Measurements from ENCODE around the gene SYDE1. TPM values are rescaled to one million over a fixed set of nuclear protein-coding genes. Genes with fewer than 3 reads are reported as not detected.
"Not testable (repeated sequence)": the region's sequence is repeated elsewhere in the genome, so short reads cannot be mapped to it uniquely, and the experiment has no call there.

SYDE1 gene
- total RNA-seq, 1 donor from 2014 or later = 13.1 TPM

DNA sequence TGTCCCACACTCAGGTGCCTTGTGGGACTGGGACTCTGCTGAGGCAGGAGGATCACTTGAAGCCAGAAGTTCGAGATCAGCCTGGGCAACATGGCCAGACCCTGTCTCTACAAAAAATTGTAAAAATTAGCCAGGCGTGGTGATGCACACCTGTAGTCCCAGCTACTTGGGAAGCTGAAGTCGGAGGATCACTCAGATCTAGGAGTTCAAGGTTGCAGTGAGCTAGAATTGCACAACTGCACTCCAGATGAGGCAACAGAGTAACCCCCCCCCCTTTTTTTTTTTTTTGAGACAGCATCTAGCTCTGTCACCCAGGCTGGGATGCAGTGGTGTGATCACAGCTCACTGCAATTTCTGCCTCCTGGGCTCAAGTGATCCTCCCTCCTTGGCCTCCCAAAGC, 11.0 kb upstream of the SYDE1 start:
- no peak for DNase-seq
- Histone ChIP-seq H3K4me3 (no peak overlapping the region), H3K36me3 (no peaks in the 10 kb centered on the region), H3K9me3 (replicated peaks) (no peaks in the 10 kb centered on the region), H3K27ac (replicated peaks) (no peak overlapping the region), H3K27me3 (ENCODE audit: low read depth) (no peaks in the 10 kb centered on the region), H3K4me1 (peaks cover 4% of the 10 kb centered on the region)
- TF ChIP-seq, protein P1, sequence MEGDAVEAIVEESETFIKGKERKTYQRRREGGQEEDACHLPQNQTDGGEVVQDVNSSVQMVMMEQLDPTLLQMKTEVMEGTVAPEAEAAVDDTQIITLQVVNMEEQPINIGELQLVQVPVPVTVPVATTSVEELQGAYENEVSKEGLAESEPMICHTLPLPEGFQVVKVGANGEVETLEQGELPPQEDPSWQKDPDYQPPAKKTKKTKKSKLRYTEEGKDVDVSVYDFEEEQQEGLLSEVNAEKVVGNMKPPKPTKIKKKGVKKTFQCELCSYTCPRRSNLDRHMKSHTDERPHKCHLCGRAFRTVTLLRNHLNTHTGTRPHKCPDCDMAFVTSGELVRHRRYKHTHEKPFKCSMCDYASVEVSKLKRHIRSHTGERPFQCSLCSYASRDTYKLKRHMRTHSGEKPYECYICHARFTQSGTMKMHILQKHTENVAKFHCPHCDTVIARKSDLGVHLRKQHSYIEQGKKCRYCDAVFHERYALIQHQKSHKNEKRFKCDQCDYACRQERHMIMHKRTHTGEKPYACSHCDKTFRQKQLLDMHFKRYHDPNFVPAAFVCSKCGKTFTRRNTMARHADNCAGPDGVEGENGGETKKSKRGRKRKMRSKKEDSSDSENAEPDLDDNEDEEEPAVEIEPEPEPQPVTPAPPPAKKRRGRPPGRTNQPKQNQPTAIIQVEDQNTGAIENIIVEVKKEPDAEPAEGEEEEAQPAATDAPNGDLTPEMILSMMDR (IDR thresholded peaks at IDR 0.05; ENCODE audit: borderline replicate concordance) = no peak
- intact Hi-C loops (cut with micrococcal nuclease) = loop anchor here (10.0 kb wide), 1 partner anchor 459 kb away; no protein-coding TSS in a partner anchor

DNA sequence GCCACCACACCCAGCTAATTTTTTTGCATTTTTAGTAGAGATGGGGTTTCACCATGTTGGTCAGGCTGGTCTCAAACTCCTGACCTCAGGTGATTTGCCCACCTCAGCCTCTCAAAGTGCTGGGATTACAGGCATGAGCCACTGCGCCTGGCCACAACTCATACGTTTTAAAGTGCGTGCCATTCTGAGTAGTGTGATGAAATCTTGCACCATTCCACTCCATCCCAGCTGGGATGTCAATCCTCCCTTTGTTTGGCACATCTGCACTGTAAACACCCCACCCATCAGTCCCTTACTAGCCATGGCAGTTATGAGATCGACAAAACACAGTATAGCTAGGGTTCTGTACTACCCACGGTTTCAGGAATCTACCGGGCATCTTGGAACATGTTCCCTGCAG, 9.2 kb upstream of the SYDE1 start:
- H3K9me3 ChIP-seq (replicated peaks); H3K27me3 ChIP-seq (ENCODE audit: low read depth); H3K4me1 ChIP-seq; H3K36me3 ChIP-seq; DNase-seq; H3K4me3 ChIP-seq; H3K27ac ChIP-seq (replicated peaks): not testable (repeated sequence)
- intact Hi-C loops (cut with micrococcal nuclease) = loop anchor here (10.0 kb wide), 1 partner anchor 457 kb away; no protein-coding TSS in a partner anchor

DNA sequence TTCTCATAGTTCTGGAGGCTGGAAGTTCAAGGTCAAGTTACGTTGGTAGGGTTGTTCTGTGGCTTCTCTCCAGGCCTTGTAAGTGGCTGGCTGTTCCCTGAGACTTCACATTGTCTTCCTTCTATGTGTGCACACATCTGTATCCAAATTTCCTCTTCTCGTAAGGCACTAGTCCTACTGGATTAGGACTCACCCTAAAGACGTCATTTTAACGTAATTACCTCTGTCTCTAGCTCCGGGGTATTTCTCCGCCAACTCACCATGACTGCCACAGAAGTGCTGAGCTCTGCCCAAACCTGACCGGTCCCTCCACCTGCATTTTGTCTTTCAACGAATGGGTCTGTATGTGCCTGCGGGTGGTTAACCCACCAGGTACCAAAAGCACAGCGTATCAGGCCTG, 8.7 kb upstream of the SYDE1 start:
- DNase-seq = no peak
- no peak overlapping the region for H3K4me3 ChIP-seq
- intact Hi-C loops (cut with micrococcal nuclease) = loop anchor here (10.0 kb wide), 1 partner anchor 456 kb away; no protein-coding TSS in a partner anchor
- no peaks in the 10 kb centered on the region for H3K4me1 ChIP-seq
- TF ChIP-seq, protein P1 (IDR thresholded peaks at IDR 0.05; ENCODE audit: borderline replicate concordance) = no peak
- H3K9me3 ChIP-seq (replicated peaks) = peaks cover 6% of the 10 kb centered on the region
- H3K27ac ChIP-seq (replicated peaks) = no peak overlapping the region
- H3K27me3 ChIP-seq (ENCODE audit: low read depth) = no peaks in the 10 kb centered on the region
- no peaks in the 10 kb centered on the region for H3K36me3 ChIP-seq

DNA sequence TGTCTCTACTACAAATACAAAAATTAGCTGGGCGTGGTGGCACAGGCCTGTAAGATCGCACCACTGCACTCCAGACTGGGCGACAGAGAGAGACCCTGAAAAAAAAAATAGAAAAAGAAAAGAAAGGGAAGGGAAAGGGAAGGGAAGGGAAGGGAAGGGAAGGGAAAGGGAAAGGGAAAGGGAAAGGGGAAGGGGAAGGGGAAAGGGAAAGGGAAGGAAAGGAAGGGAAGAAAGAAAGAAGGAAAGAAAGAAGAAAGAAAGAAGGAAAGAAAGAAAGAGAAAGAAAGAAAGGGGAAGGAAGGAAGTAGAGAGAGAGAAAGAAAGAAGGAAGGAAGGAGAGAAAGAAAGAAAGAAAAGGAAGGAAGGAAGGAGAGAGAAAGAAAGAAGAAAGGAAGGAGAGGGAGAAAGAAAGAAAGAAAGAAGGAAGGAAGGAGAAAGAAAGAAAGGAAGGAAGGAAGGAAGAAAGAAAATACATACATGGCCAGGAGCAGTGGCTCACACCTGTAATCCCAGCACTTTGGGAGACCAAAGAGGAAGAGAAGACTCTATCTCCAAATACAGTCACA, 8.1 kb upstream of the SYDE1 start:
- TF ChIP-seq, protein P1 (IDR thresholded peaks at IDR 0.05; ENCODE audit: borderline replicate concordance) = no peak
- no peaks in the 10 kb centered on the region for H3K27me3 ChIP-seq (ENCODE audit: low read depth)
- peaks cover 13% of the 10 kb centered on the region for H3K9me3 ChIP-seq (replicated peaks)
- no peaks in the 10 kb centered on the region for H3K36me3 ChIP-seq
- H3K4me1 ChIP-seq = no peaks in the 10 kb centered on the region
- no peak overlapping the region for H3K4me3 ChIP-seq
- no peak for DNase-seq
- H3K27ac ChIP-seq (replicated peaks) = no peak overlapping the region
- intact Hi-C loops (cut with micrococcal nuclease) = loop anchor here (10.0 kb wide), 1 partner anchor 456 kb away; no protein-coding TSS in a partner anchor

DNA sequence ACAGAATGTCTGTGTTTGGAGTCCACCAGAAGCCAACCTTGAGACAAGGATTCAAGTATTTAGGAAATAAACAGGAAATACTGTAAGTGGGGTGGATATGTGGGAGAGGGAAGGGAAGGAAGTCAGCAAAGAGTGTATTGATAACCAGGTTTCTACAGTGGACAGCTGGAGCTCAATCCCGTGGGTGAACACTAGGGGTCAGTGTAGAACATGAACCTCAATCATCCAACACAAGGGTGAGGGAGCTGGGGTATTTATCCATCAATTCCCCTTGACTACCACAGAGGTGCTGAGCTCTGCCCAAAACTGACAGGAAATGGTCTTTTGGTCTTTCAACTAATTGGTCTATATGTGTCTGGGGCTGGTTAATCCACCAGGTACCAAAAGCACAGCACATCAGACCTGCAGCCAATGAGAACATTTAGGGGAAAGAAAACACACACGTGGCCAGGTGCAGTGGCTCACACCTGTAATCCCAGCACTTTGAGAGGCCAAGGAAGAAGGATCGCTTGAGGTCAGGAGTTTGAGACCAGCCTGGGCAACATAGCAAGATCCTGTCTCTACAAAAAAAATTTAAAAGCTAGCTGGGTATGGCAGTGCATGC, 5.6 kb upstream of the SYDE1 start:
- TF ChIP-seq, protein P1 (IDR thresholded peaks at IDR 0.05; ENCODE audit: borderline replicate concordance) = peak; percentile 80
- H3K27me3 ChIP-seq (ENCODE audit: low read depth) = no peaks in the 10 kb centered on the region
- H3K9me3 ChIP-seq (replicated peaks) = peaks cover 22% of the 10 kb centered on the region
- peaks cover 1% of the 10 kb centered on the region for H3K4me1 ChIP-seq
- DNase-seq = no peak
- no peaks in the 10 kb centered on the region for H3K36me3 ChIP-seq
- no peak overlapping the region for H3K4me3 ChIP-seq
- peak overlapping the region; percentile 51 for H3K27ac ChIP-seq (replicated peaks)
- intact Hi-C loops (cut with micrococcal nuclease) = loop anchor here (5.0 kb wide), 1 partner anchor 46 kb away; no protein-coding TSS in a partner anchor

DNA sequence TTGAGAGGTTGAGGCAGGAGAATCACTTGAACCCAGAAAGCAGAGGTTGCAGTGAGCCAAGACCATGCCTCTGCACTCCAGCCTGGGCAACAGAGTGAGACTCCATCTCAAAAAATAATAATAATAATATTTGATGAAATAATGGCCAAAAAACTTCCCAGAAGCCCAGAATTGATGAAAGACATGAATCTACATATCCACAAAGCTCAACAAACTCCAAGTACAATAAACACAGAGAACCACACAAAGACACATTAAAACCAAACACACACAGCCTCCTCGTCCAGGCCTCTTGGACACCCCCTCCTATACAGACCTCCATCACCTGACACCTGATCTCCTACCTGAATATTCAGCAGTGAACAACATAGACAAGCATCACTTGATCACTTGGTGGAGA, 3.2 kb upstream of the SYDE1 start:
- no peak overlapping the region for H3K4me3 ChIP-seq
- H3K27me3 ChIP-seq (ENCODE audit: low read depth) = no peaks in the 10 kb centered on the region
- intact Hi-C loops (cut with micrococcal nuclease) = loop anchor here (5.0 kb wide), 1 partner anchor 43 kb away; no protein-coding TSS in a partner anchor
- H3K36me3 ChIP-seq = no peaks in the 10 kb centered on the region
- H3K9me3 ChIP-seq (replicated peaks) = peaks cover 22% of the 10 kb centered on the region
- TF ChIP-seq, protein P1 (IDR thresholded peaks at IDR 0.05; ENCODE audit: borderline replicate concordance) = no peak
- peaks cover 23% of the 10 kb centered on the region for H3K4me1 ChIP-seq
- DNase-seq = no peak
- no peak overlapping the region for H3K27ac ChIP-seq (replicated peaks)

Measured in left ventricle myocardium inferior (tissue), 1 donor.